OCI-LY3 (cell line): Measurements from ENCODE around the gene STK32A.

Experiments used
- EZH2phosphoT487 ChIP-seq: fragments of 200-600 bp; shearing (Covaris generic); IDR thresholded peaks from 2 replicates; pipeline ENCODE4 v1.6.1; 2018; ENCODE audit warnings: antibody characterized with exemption, mixed run types, low read depth
- TF ChIP-seq, protein P1 (sequence below): fragments of 200-600, 300-600 bp; sonication (generic); IDR thresholded peaks from 2 replicates; pipeline ENCODE4 v1.5.1; 2014; ENCODE audit warnings: antibody characterized with exemption, low read length, low read depth

DNA sequence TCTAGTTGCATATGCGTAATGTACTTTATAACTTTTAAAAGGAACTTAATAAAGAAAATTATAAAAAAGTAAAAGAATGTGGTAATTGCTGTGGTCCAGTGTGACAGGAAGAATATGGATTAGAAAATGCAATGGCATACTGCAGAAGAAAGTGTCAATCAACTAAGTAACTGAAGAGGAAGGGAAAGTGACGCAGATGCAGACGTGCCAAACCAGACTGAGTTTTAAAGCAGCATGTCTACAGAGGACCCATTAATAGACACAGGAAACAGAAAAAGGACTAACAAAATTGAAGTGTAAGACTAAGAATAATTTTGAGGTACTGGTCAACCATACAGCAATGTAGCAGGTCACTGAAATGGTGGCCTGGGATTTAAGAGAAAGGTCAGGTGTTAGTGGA is 201.8 kb downstream of the STK32A start:
- TF ChIP-seq, protein P1, sequence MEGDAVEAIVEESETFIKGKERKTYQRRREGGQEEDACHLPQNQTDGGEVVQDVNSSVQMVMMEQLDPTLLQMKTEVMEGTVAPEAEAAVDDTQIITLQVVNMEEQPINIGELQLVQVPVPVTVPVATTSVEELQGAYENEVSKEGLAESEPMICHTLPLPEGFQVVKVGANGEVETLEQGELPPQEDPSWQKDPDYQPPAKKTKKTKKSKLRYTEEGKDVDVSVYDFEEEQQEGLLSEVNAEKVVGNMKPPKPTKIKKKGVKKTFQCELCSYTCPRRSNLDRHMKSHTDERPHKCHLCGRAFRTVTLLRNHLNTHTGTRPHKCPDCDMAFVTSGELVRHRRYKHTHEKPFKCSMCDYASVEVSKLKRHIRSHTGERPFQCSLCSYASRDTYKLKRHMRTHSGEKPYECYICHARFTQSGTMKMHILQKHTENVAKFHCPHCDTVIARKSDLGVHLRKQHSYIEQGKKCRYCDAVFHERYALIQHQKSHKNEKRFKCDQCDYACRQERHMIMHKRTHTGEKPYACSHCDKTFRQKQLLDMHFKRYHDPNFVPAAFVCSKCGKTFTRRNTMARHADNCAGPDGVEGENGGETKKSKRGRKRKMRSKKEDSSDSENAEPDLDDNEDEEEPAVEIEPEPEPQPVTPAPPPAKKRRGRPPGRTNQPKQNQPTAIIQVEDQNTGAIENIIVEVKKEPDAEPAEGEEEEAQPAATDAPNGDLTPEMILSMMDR = no peak
- TF ChIP-seq EZH2phosphoT487 = no peak
